GM21717 (cell line): Measurements from ENCODE around the gene TANGO2.

ENCODE experiments used
- ATAC-seq: cut with Tn5 transposase; IDR thresholded peaks from one replicate; pipeline ENCODE4 v1.9.1; 2021; ENCODE audit warnings: mild to moderate bottlenecking, moderate library complexity; ENCODE audit not compliant: unreplicated experiment

TANGO2 gene

GRCh38 chr22:20039683-20040325 lies 18.9 kb downstream of the TANGO2 start:
- ATAC-seq: no peak

- no peak for ATAC-seq
Measured at GRCh38 chr22:20040327-20041200, 19.7 kb downstream of the TANGO2 start.

GRCh38 chr22:20043057-20043996 lies 22.4 kb downstream of the TANGO2 start:
- ATAC-seq: no peak

- ATAC-seq: no peak
Measured at GRCh38 chr22:20043997-20044342, 23.1 kb downstream of the TANGO2 start.

GRCh38 chr22:20044495-20045151 lies 23.7 kb downstream of the TANGO2 start:
- ATAC-seq: no peak

- ATAC-seq: no peak
Measured at GRCh38 chr22:20046730-20047129, 25.8 kb downstream of the TANGO2 start.

GRCh38 chr22:20051927-20052308 lies 31.0 kb downstream of the TANGO2 start:
- ATAC-seq: no peak

GRCh38 chr22:20052309-20053259 lies 31.7 kb downstream of the TANGO2 start:
- no peak for ATAC-seq

GRCh38 chr22:20053407-20054033 lies 32.6 kb downstream of the TANGO2 start:
- no peak for ATAC-seq

- ATAC-seq: no peak
Measured at GRCh38 chr22:20054034-20054427, 33.1 kb downstream of the TANGO2 start.

GRCh38 chr22:20054485-20054884 lies 33.6 kb downstream of the TANGO2 start:
- no peak for ATAC-seq

GRCh38 chr22:20055144-20055543 lies 34.2 kb downstream of the TANGO2 start:
- ATAC-seq: no peak

- no peak for ATAC-seq
Measured at GRCh38 chr22:20055654-20056053, 34.7 kb downstream of the TANGO2 start.

- ATAC-seq: no peak
Measured at GRCh38 chr22:20056161-20056560, 35.3 kb downstream of the TANGO2 start.

- no peak for ATAC-seq
Measured at GRCh38 chr22:20056696-20057386, 35.9 kb downstream of the TANGO2 start.

- no peak for ATAC-seq
Measured at GRCh38 chr22:20057596-20058268, 36.8 kb downstream of the TANGO2 start.

GRCh38 chr22:20058989-20059770 lies 38.3 kb downstream of the TANGO2 start:
- no peak for ATAC-seq
